ENCODE data around the gene CDKAL1.

GRCh38 chr6:21181866-21182265 lies 647.6 kb downstream of the CDKAL1 start:
- TF ChIP-seq POLR2A (IDR thresholded peaks at IDR 0.05; ENCODE audit: low read depth) (no peak), POLR2AphosphoS5 (IDR thresholded peaks at IDR 0.05) (no peak)

Measured in esophagus muscularis mucosa (tissue), 2 donors.